Urinary bladder (tissue), 4 donors: ENCODE data around the gene LIFR. TPM values are rescaled to one million over a fixed set of nuclear protein-coding genes. Genes with fewer than 3 reads are reported as not detected.

Source experiments
- DNase-seq: peaks from one replicate; pipeline ENCODE4 v3.0.0-alpha.2; 2015; ENCODE audit errors: extremely low spot score
- H3K27ac ChIP-seq: one replicate; pipeline ENCODE4 v1.5.1; 2013; ENCODE audit warnings: low read depth, mild to moderate bottlenecking, moderate library complexity
- H3K36me3 ChIP-seq: one replicate; pipeline ENCODE4 v1.6.1; 2013; ENCODE audit warnings: mild to moderate bottlenecking, moderate library complexity; ENCODE audit not compliant: insufficient read depth
- H3K4me1 ChIP-seq: one replicate; pipeline ENCODE4 v1.6.1; 2013; ENCODE audit warnings: mild to moderate bottlenecking, moderate library complexity; ENCODE audit not compliant: insufficient read depth
- H3K4me3 ChIP-seq: one replicate; pipeline ENCODE4 v1.5.1; 2013; ENCODE audit warnings: low read depth, low read length
- WGBS: extraction: QIAGEN DNeasy Blood & Tissue Kit; methylation state at CpG from one replicate; pipeline ENCODE4 v1.1.7; 2013; 5-methylcytosine and 5-hydroxymethylcytosine counted together
- polyA plus RNA-seq: library from polyadenylated mRNA; stranded (reverse); fragments of 200-250 nt; gene quantifications from one replicate; pipeline ENCODE4 v1.2.3, GENCODE V29; 2013
- small RNA-seq: library from RNA; depleted of rRNA; stranded (forward); fragments of <200 nt; gene quantifications from one replicate; pipeline ENCODE3, GENCODE V24; 2014
- total RNA-seq: library from RNA; depleted of rRNA; stranded (reverse); fragments of >200 nt; gene quantifications from one replicate; pipeline ENCODE4 v1.2.3, GENCODE V29; 2014
- donor health status: healthy with polysubstance abuse.
- donor health status: healthy.

The LIFR gene
- total and polyA plus RNA-seq, 2 donors: 25.7 to 190 TPM

- Histone ChIP-seq H3K4me1 (no peaks in the 10 kb centered on the region), H3K4me3 (no peak overlapping the region), H3K27ac (no peak overlapping the region), H3K36me3 (no peaks in the 10 kb centered on the region)
- 13% methylated on average over 6 of the region's 6 CpGs for WGBS
- peak; percentile 62 for DNase-seq
These were observed 123.1 kb downstream of the LIFR start for GRCh38 chr5:38433160-38433861.

- 97% methylated on average over 1 of the region's 1 CpG for WGBS
- Histone ChIP-seq H3K4me3 (no peak overlapping the region), H3K27ac (no peak overlapping the region), H3K36me3 (no peaks in the 10 kb centered on the region), H3K4me1 (no peaks in the 10 kb centered on the region)
- no peak for DNase-seq
These were observed 125.1 kb downstream of the LIFR start for GRCh38 chr5:38431242-38431853.

GRCh38 chr5:38426986-38427950 lies 129.2 kb downstream of the LIFR start:
- no peak overlapping the region for H3K4me3 ChIP-seq
- WGBS: 85% methylated on average over 9 of the region's 9 CpGs
- no peaks in the 10 kb centered on the region for H3K36me3 ChIP-seq
- H3K4me1 ChIP-seq: no peaks in the 10 kb centered on the region
- DNase-seq: no peak
- H3K27ac ChIP-seq: no peak overlapping the region

- H3K36me3 ChIP-seq: no peaks in the 10 kb centered on the region
- WGBS: 79% methylated on average over 1 of the region's 1 CpG
- no peak overlapping the region for H3K4me3 ChIP-seq
- no peaks in the 10 kb centered on the region for H3K4me1 ChIP-seq
- no peak for DNase-seq
- no peak overlapping the region for H3K27ac ChIP-seq
These were observed 130.0 kb downstream of the LIFR start for GRCh38 chr5:38426490-38426889.

Small RNA genes within 50 kb of the gene (small RNA-seq; reads per million reads assigned to genes)
- not detected for gene AC091839.1
- gene MIR3650: not detected
